GM20431 (cell line): Measurements from ENCODE around the gene WDR47.
"Not testable (repeated sequence)": the region's sequence is repeated elsewhere in the genome, so short reads cannot be mapped to it uniquely, and the experiment has no call there.

Source experiments
- in situ Hi-C: fragments of 300-500 bp; cut with MseI, MboI; formaldehyde crosslinking; loops from one replicate; pipeline ENCODE4 v1.15.0; 2020; ENCODE audit warnings: low sequenced_read_pairs; ENCODE audit not compliant: unreplicated experiment

The WDR47 gene

GRCh38 chr1:108969346-108969745 is 72.6 kb downstream of the WDR47 start:
- in situ Hi-C loops: no loop called here

- in situ Hi-C loops: no loop called here
Measured at GRCh38 chr1:108963052-108963686, 78.7 kb downstream of the WDR47 start, which contains the start of gene CLCC1. CLCC1 (minus strand) TSS chr1:108963484; CDS start chr1:108950437, 13,047 bp downstream.

- in situ Hi-C loops: no loop called here
Measured at GRCh38 chr1:108962681-108963051, 79.2 kb downstream of the WDR47 start.

- in situ Hi-C loops: no loop called here
Measured at GRCh38 chr1:108961752-108962486, 80.0 kb downstream of the WDR47 start.

GRCh38 chr1:108961198-108961597 is 80.7 kb downstream of the WDR47 start:
- in situ Hi-C loops: no loop called here

- in situ Hi-C loops: no loop called here
Measured at GRCh38 chr1:108960719-108961118, 81.2 kb downstream of the WDR47 start.

- in situ Hi-C loops: no loop called here
Measured at GRCh38 chr1:108957888-108958287, 84.0 kb downstream of the WDR47 start.

- in situ Hi-C loops: no loop called here
Measured at GRCh38 chr1:108955881-108956280, 86.0 kb downstream of the WDR47 start.

GRCh38 chr1:108955111-108955510 is 86.8 kb downstream of the WDR47 start:
- in situ Hi-C loops: no loop called here

- in situ Hi-C loops: no loop called here
Measured at GRCh38 chr1:108953452-108953851, 88.5 kb downstream of the WDR47 start.

- in situ Hi-C loops: no loop called here
Measured at GRCh38 chr1:108951242-108951641, 90.7 kb downstream of the WDR47 start.

GRCh38 chr1:108949044-108949443 is 92.9 kb downstream of the WDR47 start:
- in situ Hi-C loops: no loop called here

GRCh38 chr1:108947871-108948525 is 93.9 kb downstream of the WDR47 start:
- in situ Hi-C loops: no loop called here

- in situ Hi-C loops: no loop called here
Measured at GRCh38 chr1:108936170-108936569, 105.7 kb downstream of the WDR47 start.

GRCh38 chr1:108933944-108934343 is 108.0 kb downstream of the WDR47 start:
- in situ Hi-C loops: no loop called here

GRCh38 chr1:108927565-108927964 is 114.3 kb downstream of the WDR47 start:
- in situ Hi-C loops: not testable (repeated sequence)

GRCh38 chr1:108925920-108926319 is 116.0 kb downstream of the WDR47 start:
- in situ Hi-C loops: no loop called here
